Esophagus muscularis mucosa (tissue), 4 donors: Measurements from ENCODE around the gene ADAMTS18. TPM values are rescaled to one million over a fixed set of nuclear protein-coding genes. Genes with fewer than 3 reads are reported as not detected.

ENCODE experiments used
- DNase-seq: peaks from one replicate; pipeline ENCODE4 v3.0.0-alpha.2; 2017; ENCODE audit errors: extremely low spot score
- H3K27ac ChIP-seq, 4 donors: fragments of 200-600 bp; sonication (generic); replicated peaks in 1 of 4; 1 replicate in 3 of 4; 2 replicates in 1 of 4; pipeline ENCODE4 v1.5.1; 2016 to 2019; ENCODE audit warnings: mild to moderate bottlenecking in 1 of 4
- H3K27me3 ChIP-seq, 4 donors: fragments of 200-600 bp; sonication (generic); one replicate each; pipeline versions ENCODE4 v1.5.1 to v1.6.0; 2016 to 2019
- H3K36me3 ChIP-seq, 4 donors: fragments of 200-600 bp; sonication (generic); one replicate each; pipeline ENCODE4 v1.5.1; 2016 to 2019
- H3K4me1 ChIP-seq, 4 donors: fragments of 200-600 bp; sonication (generic); one replicate each; pipeline ENCODE4 v1.5.1; 2016 to 2019
- H3K4me3 ChIP-seq, 4 donors: fragments of 200-600 bp; sonication (generic); 1 replicate in 2 of 4; 2 replicates in 2 of 4; pipeline ENCODE4 v1.5.1; 2016 to 2019; ENCODE audit warnings: mild to moderate bottlenecking in 4 of 4, moderate library complexity in 1 of 4
- H3K9me3 ChIP-seq, 4 donors: fragments of 200-600 bp; sonication (generic); 1 replicate in 3 of 4; 2 replicates in 1 of 4; pipeline ENCODE4 v1.5.1; 2016 to 2019
- EP300 ChIP-seq: sonication (generic); formaldehyde crosslinking; IDR thresholded peaks from one replicate; pipeline ENCODE4 v1.6.1; 2017; ENCODE audit warnings: antibody characterized with exemption
- POLR2A ChIP-seq: fragments of 450-650 bp; IDR thresholded peaks from one replicate; pipeline ENCODE4 v1.6.1; 2017; ENCODE audit warnings: antibody characterized with exemption, moderate library complexity, mild to moderate bottlenecking, low read depth
- POLR2AphosphoS5 ChIP-seq, 2 donors: sonication (generic); formaldehyde crosslinking; IDR thresholded peaks; one replicate each; pipeline ENCODE4 v1.6.1; 2017; ENCODE audit warnings: antibody characterized with exemption in 2 of 2
- WGBS: methylation state at CpG from one replicate; pipeline ENCODE4 v1.1.5; 2018; 5-methylcytosine and 5-hydroxymethylcytosine counted together
- intact Hi-C: fragments of 100-400 bp; cut with DNase I; formaldehyde crosslinking; loops from one replicate; pipeline ENCODE4 v1.15.1; 2023
- total RNA-seq, 4 donors: library from RNA; depleted of rRNA; stranded (reverse); fragments of >200 nt; gene quantifications; one replicate each; pipeline versions ENCODE4 v1.1.0 to v1.2.1, GENCODE V29; 2016
- TF ChIP-seq, protein P1 (sequence below), 3 experiments: fragments of 200-600 bp in 2 of 3; fragments of 450-650 bp in 1 of 3; sonication (generic) in 2 of 3; IDR thresholded peaks; one replicate each; pipeline ENCODE4 v1.5.1; 2017 to 2019; ENCODE audit warnings: antibody characterized with exemption in 3 of 3, mild to moderate bottlenecking in 2 of 3, moderate library complexity in 1 of 3

Gene ADAMTS18
- total RNA-seq, 4 donors from 2014 or later: 0.45 TPM; not detected in 3

DNA sequence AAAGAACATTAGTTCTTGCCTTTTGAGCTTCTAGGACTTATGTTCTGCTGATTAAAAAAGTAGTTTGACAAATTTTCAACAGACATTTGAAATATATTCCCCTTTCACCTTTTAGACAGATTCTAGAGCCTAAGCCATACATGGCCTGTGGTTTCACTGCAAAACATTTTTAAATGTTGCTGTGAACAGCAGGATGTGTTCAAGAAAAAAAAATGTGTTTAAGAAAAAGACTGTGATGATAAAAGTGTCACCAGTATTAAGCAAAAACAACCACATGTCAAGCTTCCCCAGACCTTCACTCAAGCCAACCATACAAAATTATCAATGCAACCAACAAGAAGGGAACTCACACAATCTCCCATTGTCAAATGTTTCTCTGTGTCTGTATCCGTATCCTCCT is 132.2 kb downstream of the ADAMTS18 start:
- no peak overlapping the region for H3K27ac ChIP-seq
- H3K4me3 ChIP-seq: no peak overlapping the region
- no peaks in the 10 kb centered on the region for H3K9me3 ChIP-seq
- TF ChIP-seq, protein P1, sequence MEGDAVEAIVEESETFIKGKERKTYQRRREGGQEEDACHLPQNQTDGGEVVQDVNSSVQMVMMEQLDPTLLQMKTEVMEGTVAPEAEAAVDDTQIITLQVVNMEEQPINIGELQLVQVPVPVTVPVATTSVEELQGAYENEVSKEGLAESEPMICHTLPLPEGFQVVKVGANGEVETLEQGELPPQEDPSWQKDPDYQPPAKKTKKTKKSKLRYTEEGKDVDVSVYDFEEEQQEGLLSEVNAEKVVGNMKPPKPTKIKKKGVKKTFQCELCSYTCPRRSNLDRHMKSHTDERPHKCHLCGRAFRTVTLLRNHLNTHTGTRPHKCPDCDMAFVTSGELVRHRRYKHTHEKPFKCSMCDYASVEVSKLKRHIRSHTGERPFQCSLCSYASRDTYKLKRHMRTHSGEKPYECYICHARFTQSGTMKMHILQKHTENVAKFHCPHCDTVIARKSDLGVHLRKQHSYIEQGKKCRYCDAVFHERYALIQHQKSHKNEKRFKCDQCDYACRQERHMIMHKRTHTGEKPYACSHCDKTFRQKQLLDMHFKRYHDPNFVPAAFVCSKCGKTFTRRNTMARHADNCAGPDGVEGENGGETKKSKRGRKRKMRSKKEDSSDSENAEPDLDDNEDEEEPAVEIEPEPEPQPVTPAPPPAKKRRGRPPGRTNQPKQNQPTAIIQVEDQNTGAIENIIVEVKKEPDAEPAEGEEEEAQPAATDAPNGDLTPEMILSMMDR (IDR thresholded peaks at IDR 0.05): no peak
- TF ChIP-seq EP300 (no peak), POLR2A (no peak), POLR2AphosphoS5 (IDR thresholded peaks at IDR 0.05) (no peak)
- DNase-seq: no peak
- intact Hi-C loops: no loop called here
- 75% methylated on average over 1 of the region's 1 CpG for WGBS
- peaks cover 0 to 2% (median 0%) of the 10 kb centered on the region in 4 donors for H3K27me3 ChIP-seq
- no peaks in the 10 kb centered on the region for H3K4me1 ChIP-seq
- H3K36me3 ChIP-seq: no peaks in the 10 kb centered on the region

DNA sequence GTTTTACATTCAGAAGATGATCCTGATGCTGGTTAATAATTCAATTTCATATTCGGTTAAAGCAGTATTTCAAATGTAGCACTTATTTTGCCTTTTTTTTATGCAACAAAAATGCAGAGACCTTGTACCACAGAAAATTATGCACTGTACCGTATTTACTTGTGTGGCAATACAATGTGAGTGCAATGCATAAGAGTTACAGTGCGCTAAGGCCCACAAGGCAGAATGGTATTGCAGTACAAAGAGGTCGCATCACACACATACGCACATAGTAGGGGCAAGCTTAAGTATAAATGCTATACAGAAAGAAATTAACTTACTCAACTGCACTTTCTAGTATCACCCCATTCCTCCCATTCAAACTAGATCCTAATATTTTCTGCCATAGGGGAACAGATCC is 132.6 kb downstream of the ADAMTS18 start:
- WGBS: 90% methylated on average over 5 of the region's 5 CpGs
- TF ChIP-seq, protein P1 (IDR thresholded peaks at IDR 0.05): no peak
- no peak for TF ChIP-seq POLR2A
- TF ChIP-seq POLR2AphosphoS5 (IDR thresholded peaks at IDR 0.05): no peak
- no peak for TF ChIP-seq EP300
- no peaks in the 10 kb centered on the region for H3K9me3 ChIP-seq
- H3K27me3 ChIP-seq: no peaks in the 10 kb centered on the region
- H3K4me3 ChIP-seq: no peak overlapping the region
- no peak for DNase-seq
- H3K27ac ChIP-seq: no peak overlapping the region
- H3K36me3 ChIP-seq: no peaks in the 10 kb centered on the region
- no peaks in the 10 kb centered on the region for H3K4me1 ChIP-seq
- intact Hi-C loops: no loop called here

DNA sequence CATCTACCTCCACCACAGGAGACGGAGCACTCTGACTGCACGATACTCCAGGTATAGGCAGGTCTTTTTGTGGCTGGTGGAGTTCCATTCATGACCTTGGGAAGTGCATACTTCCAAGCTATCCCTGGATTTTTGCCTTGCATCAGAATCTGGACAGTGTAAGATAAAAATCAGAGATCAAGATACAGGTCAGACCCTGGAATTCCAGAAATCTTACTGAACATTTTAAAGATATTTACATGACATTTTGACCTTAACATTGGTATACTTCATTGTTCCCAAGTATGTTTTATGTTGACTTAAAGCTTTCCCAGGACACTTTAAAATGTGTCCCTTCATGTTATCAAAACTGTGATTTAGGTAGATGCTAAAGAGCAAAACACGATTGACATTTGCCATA is 134.6 kb downstream of the ADAMTS18 start:
- intact Hi-C loops: no loop called here
- WGBS: 92% methylated on average over 3 of the region's 3 CpGs

DNA sequence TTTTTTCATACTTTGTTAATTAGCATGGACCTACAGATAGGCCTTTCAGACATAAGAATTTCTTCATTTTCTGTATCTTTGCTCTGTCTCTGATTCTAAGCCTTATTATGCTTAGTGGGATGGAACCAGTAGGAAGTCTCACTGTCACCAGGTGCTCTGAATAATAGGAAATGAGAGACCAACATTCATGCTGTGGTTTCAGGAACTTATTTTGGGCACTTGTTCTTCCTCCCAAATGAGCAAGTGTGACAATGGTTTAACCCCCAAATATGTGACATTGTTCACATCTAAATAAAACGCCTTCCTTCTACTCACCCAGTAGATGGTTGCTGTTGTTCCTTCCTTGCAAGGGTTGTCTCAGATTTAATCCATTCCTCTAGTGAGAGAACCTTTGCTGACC is 135.4 kb downstream of the ADAMTS18 start:
- Histone ChIP-seq H3K4me3 (no peak overlapping the region), H3K27me3 (peaks cover 0 to 5% (median 0%) of the 10 kb centered on the region in 4 donors), H3K4me1 (no peaks in the 10 kb centered on the region), H3K36me3 (no peaks in the 10 kb centered on the region), H3K27ac (no peak overlapping the region), H3K9me3 (no peaks in the 10 kb centered on the region)
- no peak for DNase-seq
- intact Hi-C loops: no loop called here
- TF ChIP-seq EP300 (no peak), POLR2AphosphoS5 (IDR thresholded peaks at IDR 0.05) (no peak), POLR2A (no peak)
- TF ChIP-seq, protein P1 (IDR thresholded peaks at IDR 0.05): no peak
- 85% methylated on average over 1 of the region's 1 CpG for WGBS

More for the DNA sequence above, 134.6 kb downstream of the ADAMTS18 start:
- Histone ChIP-seq H3K4me3 (no peak overlapping the region), H3K9me3 (no peaks in the 10 kb centered on the region), H3K27ac (no peak overlapping the region), H3K4me1 (no peaks in the 10 kb centered on the region), H3K36me3 (no peaks in the 10 kb centered on the region), H3K27me3 (no peaks in the 10 kb centered on the region)
- no peak for DNase-seq
- TF ChIP-seq POLR2A (no peak), POLR2AphosphoS5 (IDR thresholded peaks at IDR 0.05) (no peak), EP300 (no peak)

DNA sequence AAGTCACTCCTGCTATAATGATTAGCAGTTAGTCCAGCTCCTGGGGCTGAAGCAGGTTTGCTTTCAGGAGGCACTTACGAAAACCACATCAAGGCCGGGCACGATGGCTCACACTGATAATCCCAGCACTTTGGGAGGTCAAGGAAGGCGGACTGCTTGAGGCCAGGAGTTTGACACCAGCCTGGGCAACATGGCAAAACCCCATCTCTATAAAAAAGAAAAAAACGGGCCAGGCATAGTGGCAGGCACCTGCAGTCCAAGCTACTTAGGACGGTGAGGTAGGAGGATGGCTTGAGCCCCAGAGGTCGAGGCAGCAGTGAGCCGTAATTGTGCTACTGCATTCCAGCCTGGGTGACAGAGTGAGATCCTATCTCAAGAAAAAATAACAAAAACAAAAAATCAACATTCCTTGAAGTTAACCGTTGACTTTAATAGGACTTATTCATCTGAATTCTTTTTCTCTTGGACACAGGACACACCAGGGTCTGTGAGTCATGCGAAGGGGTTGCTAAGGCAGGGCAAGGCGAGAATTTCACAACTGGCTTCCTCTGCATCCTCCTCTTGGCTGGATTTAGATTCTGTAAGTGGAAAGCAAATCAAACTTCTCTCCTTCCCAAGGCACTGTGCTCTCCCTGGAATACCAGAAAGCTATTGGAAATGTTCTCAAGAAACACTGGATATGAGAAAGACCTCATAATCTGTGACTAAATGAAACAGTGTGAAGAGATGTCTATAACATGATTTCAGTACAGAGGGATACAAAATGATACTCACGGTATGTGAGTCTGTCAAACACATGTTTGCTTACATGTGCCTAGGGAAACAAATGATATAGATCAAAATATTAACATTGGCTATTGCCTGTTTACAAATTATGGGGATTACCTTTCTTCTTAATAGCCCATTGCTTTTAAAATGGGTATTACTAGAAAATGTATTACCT is 136.1 kb downstream of the ADAMTS18 start:
- intact Hi-C loops: no loop called here
- Histone ChIP-seq H3K27ac (no peak overlapping the region), H3K4me3 (no peak overlapping the region), H3K27me3 (peaks cover 0 to 5% (median 0%) of the 10 kb centered on the region in 4 donors), H3K4me1 (no peaks in the 10 kb centered on the region), H3K9me3 (no peaks in the 10 kb centered on the region), H3K36me3 (no peaks in the 10 kb centered on the region)
- 66% methylated on average over 12 of the region's 12 CpGs for WGBS
- no peak for TF ChIP-seq POLR2A
- no peak for TF ChIP-seq POLR2AphosphoS5 (IDR thresholded peaks at IDR 0.05)
- no peak for TF ChIP-seq EP300
- TF ChIP-seq, protein P1 (IDR thresholded peaks at IDR 0.05): no peak
- no peak for DNase-seq
